Left renal pelvis (tissue), 4 donors: ENCODE results near the gene GPALPP1. TPM values are rescaled to one million over a fixed set of nuclear protein-coding genes. Genes with fewer than 3 reads are reported as not detected.
"Not testable (repeated sequence)": the region's sequence is repeated elsewhere in the genome, so short reads cannot be mapped to it uniquely, and the experiment has no call there.

Experiments used
- DNase-seq, 4 donors: peaks; one replicate each; pipeline ENCODE4 v3.0.0-alpha.2; 2013; ENCODE audit warnings: low read depth in 4 of 4, low spot score in 3 of 4
- polyA plus RNA-seq, 4 donors: library from polyadenylated mRNA; unstranded; fragments of 120-200 nt; gene quantifications; one replicate each; pipeline ENCODE4 v1.2.1, GENCODE V29; 2013; ENCODE audit not compliant: insufficient read length in 4 of 4

Gene GPALPP1, protein sequence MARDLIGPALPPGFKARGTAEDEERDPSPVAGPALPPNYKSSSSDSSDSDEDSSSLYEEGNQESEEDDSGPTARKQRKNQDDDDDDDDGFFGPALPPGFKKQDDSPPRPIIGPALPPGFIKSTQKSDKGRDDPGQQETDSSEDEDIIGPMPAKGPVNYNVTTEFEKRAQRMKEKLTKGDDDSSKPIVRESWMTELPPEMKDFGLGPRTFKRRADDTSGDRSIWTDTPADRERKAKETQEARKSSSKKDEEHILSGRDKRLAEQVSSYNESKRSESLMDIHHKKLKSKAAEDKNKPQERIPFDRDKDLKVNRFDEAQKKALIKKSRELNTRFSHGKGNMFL
- 10 to 100 TPM; 45.4 to 61.5 (median 56.6) TPM for polyA plus RNA-seq

- peak; percentile 81 to 92 (median 87) for DNase-seq
Observed at GRCh38 chr13:44989071-44989889, at the start of gene GPALPP1, which contains the start of gene NUFIP1. Gene GPALPP1 (plus strand): TSS chr13:44989538. CDS start chr13:44989655, 117 bp downstream. Gene NUFIP1 (minus strand): TSS chr13:44989471. CDS start chr13:44989436, 35 bp downstream.

DNA sequence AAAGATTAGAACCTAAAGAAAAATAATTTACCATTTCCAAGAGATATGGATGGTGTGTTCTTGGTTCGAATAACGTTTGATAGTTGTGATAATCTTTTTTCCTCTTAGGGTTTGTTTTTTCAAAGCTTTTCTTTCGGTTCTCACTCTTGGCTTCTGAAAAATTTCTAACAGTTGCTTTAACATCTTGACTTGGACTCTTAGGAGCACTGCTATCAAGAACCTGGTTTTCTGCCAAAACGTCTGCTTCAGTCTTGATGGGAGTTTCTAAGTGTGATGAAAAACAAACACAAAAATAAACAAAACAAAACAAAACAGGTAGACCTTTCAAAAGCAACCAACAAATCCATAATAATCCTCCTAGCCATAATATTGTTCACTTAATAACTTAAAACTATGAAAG, 45.9 kb upstream of the GPALPP1 start:
- not testable (repeated sequence) for DNase-seq

DNA sequence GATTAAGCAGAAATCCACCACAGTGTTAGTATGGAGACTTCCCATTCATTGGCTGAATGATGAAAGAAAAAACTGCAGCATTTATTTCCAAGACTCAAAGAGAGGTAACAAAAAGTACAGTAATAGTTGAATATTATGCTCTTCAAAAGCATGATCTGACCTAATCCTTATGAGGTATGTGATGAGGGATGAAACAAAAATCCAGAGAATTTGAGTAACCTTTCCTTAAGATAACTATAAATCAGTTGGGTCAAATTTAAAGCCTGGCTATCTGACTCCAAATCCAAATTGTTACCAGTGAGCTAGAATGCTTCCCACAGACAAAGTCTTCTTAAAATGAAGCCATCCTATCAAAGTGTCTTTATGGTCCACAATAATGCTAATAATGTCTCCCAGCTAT, 38.2 kb upstream of the GPALPP1 start:
- DNase-seq, result no peak

GRCh38 chr13:44952671-44953070, 36.7 kb upstream of the GPALPP1 start:
- no peak for DNase-seq

DNA sequence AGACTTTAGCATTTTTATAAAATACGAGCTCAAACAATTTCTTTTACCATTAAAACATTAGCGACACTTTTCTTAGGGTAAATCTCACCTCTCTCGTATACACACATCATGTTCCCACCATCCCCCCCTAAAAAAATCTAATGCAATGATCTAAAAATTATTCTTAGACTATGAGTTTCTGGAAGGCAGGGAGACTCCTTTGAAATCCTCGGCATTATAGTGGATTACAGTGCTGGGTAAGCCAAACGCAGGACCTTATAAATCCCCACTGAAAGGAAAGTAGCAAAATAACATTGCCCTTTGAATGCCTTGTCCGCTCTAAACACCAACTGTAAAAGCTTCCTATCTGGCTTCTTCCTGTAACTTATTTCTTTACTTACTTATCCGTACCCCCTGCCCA, 35.1 kb upstream of the GPALPP1 start:
- DNase-seq, result no peak

DNA sequence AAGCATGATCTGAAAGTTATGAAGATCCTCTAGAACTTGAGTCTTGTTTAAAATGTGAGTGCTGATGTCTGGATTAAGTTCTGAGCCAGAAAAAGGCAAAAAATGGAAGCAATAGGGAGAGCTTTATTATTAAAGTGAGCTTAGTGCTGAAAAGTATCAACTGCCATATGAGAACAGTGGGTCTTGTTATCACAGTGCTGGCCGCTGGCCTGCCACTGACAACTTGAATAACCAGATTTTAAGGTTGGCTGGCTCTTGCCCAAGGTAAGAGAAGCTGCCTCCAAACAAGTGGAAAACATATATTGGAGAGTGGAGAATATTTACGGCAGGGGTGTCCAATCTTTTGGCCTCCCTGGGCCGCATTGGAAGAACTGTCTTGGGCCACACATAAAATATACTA, 33.9 kb upstream of the GPALPP1 start:
- no peak for DNase-seq

DNA sequence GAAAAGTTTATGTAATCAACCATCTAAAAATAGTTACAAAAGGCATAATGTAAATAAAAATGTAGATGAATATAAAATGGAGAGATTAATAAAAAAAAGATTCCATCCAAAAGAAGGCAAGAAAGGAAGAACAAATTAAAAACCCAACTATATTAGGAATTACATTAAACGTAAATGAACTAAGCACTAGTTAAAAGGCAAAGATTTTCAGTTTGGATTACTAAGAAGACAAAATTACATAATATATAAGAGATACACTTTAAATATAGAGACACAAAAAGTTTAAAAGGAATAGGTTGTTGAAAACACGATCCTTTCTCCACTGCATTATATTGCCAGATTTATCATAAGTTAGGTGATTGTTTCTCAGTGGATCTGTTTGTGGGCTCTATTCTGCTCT, 27.3 kb upstream of the GPALPP1 start:
- no peak for DNase-seq

GRCh38 chr13:44967704-44968433, 21.5 kb upstream of the GPALPP1 start:
- no peak for DNase-seq

DNA sequence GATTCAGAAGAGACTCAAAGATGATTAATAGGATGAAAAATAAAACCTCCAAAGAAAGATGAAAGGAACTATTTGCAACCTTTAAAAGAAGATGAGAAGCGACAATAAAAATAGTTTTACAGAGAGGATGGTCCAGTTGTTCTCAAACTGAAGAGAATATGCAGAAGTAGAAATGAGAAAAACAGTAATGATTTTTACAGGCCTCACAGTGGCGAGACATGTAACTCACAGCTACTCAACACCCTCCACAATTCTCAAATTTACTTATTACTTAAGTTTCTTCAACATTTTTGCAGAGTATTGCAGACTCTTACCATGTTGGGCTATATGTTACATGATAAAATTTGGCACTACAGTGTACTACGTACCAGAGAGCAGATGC, 20.9 kb upstream of the GPALPP1 start:
- DNase-seq, result no peak

DNA sequence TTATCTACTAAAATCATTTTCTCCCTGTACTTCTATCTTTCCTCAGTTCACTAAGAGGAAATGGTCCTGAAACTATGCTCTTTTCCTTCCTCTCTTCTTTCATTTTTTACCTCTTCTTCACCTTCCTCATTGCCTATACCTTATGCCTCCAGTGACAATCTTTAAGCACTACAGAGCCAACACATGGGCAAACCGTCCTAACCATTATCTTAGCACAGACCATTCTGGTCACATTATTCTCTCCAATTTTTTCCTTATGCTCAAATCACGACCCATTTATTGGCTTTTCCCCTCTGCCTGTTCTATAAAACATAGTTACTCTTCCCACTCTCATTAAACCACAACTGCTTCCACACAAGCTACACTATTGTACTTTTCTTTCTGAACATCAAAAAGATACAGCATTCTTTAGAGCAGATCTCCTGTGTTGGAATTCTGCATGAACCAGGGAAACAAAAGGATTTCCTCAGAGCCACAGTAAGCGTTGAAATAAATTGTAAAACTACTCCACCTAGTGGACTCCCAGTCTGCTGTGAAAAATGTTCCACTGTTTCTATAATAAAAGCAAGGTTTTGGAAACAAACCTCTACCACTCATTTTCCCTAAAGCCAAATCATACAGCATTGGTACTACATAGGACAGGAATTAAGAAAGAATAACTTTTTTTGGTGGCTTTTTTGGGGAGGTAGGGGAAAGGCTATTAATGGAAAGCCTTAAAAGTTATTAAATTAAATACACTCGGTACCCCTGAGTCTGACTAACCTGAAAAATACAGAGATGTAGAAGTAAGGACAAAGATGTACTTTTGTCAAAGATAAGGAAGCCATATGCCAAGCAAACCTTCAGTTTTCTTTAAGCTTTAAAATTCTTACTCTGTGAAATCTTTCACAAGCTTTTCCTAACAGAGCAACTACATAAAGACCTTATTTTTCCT, 19.5 kb upstream of the GPALPP1 start:
- DNase-seq, result peak in 3 of 4 donors; percentile 35 to 58 (median 45)

DNA sequence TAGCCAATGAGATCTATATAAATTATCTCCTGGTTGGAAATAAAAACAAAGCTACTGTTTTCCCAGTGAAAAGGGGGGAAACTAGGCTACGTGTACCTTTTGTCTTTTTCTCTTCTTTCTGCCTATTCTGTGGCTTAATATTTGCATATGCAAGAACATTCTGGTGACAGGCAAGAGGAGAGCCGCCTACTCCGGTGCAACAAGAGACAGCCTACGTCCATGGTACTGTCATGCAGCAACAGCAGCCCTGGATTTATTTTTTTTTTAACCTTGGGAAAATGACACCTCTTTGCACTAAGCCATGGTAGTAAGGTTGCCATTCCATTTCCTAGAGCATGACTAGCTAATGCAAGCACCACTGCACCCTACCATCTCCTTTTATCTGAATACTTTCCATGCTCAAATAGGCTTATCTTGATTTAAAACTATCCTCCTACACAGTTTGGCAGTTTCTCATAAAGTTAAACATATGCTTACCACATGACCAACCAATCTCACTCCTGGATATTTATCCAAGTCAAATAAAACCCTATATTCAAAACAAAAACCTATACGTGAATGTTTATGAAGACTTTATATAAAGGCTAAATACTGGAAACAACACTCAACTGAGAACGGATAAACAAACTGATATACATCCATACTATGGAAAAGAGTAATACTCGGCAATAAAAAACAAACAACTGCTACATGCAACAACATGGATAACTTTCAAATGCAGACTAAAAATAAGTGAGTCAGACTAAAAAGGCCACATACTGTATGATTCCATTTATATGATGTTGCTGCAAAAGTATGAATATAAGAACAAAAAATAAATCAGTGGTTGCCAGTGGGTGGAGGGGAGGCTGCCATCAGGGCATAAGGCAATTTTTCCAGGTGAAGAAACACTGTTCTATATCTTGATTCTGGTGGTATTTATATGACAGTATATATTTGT, 17.4 kb upstream of the GPALPP1 start:
- DNase-seq, result no peak

DNA sequence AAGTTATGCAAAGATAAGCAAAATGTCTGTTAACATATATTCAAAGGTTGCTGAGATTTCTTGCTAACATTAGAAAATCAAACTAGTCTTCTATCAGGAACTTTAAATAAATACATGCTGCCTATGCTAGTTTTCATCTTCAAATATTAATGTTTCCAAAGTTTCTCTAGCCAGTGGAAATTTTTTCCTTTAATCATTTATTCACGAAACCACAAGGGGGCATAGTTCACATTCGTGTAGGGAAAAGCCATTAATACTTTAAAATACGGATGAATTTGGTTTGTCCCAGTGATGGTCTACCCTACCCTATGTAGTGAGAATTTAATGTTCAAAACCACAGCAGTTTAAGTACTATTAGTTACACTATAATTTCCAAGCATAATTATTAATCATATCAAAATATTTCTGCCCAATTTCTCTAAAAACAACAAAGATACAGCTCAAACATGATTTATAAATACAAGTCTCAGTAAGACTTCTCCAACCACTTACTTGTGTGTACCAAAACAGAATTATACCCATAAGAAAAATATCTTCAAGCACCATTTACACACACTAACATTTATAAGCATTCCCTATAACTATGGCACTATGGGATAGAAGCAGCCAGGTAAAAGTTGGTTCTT, 16.3 kb upstream of the GPALPP1 start:
- no peak for DNase-seq

DNA sequence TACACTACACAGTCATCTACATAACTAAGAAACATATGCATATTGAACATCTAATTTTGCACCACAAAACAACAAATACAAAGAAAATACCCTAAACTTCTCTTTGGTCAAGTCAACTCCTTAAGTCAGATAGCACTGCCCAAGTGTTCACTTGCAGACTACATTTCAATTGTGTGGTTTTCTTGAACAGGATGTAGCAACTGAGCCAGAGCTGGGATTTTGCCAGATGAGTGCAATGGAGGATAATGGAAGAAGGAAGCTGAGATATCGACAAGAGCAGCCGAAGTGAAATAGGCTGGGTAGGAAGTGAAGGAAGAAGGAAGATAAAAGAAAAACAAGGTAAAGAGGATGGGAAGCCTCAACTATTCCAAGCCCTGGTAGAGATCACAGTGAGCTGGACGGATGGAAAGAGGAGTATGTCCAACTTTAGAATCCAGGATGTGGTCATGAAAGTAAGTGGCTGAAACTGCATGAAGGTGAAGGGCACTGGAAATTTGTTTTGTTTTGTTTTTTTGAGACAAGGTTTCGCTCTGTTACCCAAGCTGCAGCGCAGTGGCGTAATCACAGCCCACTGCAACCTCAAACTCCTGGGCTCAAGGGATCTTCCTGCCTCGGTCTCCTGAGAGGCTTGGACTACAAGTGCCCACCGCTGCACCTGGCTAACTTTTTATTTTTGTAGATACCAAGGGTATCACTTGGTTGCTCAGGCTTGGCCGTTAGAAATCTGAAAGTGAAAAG, 15.1 kb upstream of the GPALPP1 start:
- no peak for DNase-seq

GRCh38 chr13:44976196-44976595, 13.1 kb upstream of the GPALPP1 start:
- no peak for DNase-seq

- no peak for DNase-seq
Observed at GRCh38 chr13:44976949-44977583, 12.3 kb upstream of the GPALPP1 start.

- no peak for DNase-seq
Observed at GRCh38 chr13:44978328-44978727, 11.0 kb upstream of the GPALPP1 start.

DNA sequence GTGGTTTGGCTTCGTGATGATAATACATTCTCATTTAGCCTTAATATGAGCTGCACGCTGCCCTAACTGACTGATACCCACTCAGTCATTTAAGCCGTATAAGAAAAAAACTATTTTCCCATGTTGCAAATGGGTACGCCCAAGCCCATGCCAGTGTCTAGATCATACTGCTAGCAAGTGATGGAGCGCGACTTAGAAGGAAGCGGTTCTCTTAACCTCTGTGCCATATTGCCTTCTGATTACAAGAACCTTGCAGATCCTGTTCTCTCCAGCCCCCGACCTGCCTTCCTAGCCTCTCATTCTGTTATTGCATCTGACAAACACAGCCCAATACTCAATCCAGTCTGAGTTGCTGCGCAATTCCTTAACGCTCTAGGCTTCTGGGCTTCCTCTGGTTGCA, 603 bp downstream of the GPALPP1 start:
- no peak for DNase-seq
